ENCODE measurements around the gene INHBE. TPM values are rescaled to one million over a fixed set of nuclear protein-coding genes. Genes with fewer than 3 reads are reported as not detected.

Gene INHBE
- total RNA-seq, 1 experiment from 2014 or later, result 5.0 TPM

GRCh38 chr12:57434517-57435223 is 20.4 kb upstream of the INHBE start, which contains the start of gene INHBC:
Gene INHBC, plus strand, starts transcription at chr12:57434784. Its CDS starts 103 bp downstream, at chr12:57434887.
- POLR2A ChIA-PET, result interaction anchor here (2.0 kb wide), 1 partner anchor 20 kb away, joined by 7 read pairs; the partner anchor contains the start of gene INHBE
- no peak within 1 kb of the TSS for H3K4me3 Mint-ChIP-seq
- TF ChIP-seq IRF2 (CRISPR knock-in tag; IDR thresholded peaks at IDR 0.05; ENCODE audit: borderline replicate concordance, low read depth), result no peak
- TF ChIP-seq PRRX2 (CRISPR knock-in tag; IDR thresholded peaks at IDR 0.05), result no peak
- no peak for TF ChIP-seq HMGA2 (CRISPR knock-in tag; IDR thresholded peaks at IDR 0.05)
- no peak for TF ChIP-seq TEAD4 (CRISPR knock-in tag; IDR thresholded peaks at IDR 0.05)
- no peak for TF ChIP-seq RELA (CRISPR knock-in tag; IDR thresholded peaks at IDR 0.05; ENCODE audit: borderline replicate concordance)
- TF ChIP-seq, protein P1, sequence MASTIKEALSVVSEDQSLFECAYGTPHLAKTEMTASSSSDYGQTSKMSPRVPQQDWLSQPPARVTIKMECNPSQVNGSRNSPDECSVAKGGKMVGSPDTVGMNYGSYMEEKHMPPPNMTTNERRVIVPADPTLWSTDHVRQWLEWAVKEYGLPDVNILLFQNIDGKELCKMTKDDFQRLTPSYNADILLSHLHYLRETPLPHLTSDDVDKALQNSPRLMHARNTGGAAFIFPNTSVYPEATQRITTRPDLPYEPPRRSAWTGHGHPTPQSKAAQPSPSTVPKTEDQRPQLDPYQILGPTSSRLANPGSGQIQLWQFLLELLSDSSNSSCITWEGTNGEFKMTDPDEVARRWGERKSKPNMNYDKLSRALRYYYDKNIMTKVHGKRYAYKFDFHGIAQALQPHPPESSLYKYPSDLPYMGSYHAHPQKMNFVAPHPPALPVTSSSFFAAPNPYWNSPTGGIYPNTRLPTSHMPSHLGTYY (CRISPR knock-in tag; IDR thresholded peaks at IDR 0.05), result no peak
- TF ChIP-seq ESRRA (CRISPR knock-in tag; IDR thresholded peaks at IDR 0.05; ENCODE audit: borderline replicate concordance), result no peak
- TF ChIP-seq, protein P2, sequence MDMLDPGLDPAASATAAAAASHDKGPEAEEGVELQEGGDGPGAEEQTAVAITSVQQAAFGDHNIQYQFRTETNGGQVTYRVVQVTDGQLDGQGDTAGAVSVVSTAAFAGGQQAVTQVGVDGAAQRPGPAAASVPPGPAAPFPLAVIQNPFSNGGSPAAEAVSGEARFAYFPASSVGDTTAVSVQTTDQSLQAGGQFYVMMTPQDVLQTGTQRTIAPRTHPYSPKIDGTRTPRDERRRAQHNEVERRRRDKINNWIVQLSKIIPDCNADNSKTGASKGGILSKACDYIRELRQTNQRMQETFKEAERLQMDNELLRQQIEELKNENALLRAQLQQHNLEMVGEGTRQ (CRISPR knock-in tag; IDR thresholded peaks at IDR 0.05), result no peak
- H3K4me1 Mint-ChIP-seq, result peaks cover 14% of the 10 kb centered on the region
- no peaks in the 10 kb centered on the region; the same call in 1 of the 2 replicates for H3K27me3 Mint-ChIP-seq (ENCODE audit: low read depth)
- CTCF ChIA-PET, result interaction anchor here (0.8 to 4.1 kb wide), 5 partner anchors 10 to 192 kb away, joined by 3 to 18 read pairs (median 7); partner anchors contain the start of genes GLI1 and INHBE
- no peaks in the 10 kb centered on the region for H3K9me3 Mint-ChIP-seq
- H3K36me3 Mint-ChIP-seq, result no peaks in the 10 kb centered on the region
- H3K27ac Mint-ChIP-seq, result no peak within 1 kb of the TSS
- peak; percentile 14 for DNase-seq (ENCODE audit: low spot score)
- no peak for ATAC-seq

DNA sequence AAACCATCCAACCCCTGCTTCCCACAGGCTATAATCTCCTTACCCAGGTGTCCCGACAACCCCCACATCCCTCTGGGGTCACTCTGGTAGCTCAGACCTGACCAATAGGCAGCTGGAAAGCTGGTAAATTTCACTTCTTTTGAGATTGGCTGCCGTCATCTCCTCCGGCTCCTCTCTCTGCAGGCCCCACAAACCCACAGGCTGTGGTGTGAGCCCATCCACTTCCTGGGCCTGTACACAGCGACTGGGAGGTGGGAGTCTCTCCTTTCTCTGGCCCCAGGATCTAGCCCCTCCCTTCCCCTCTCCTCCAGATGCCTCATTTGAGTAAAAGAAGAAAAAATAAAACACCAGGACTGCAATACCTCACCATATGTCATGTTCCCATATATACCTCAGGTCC is 19.8 kb upstream of the INHBE start:
- POLR2A ChIA-PET, result interaction anchor here (0.7 to 2.0 kb wide), 2 partner anchors 20 to 400 kb away, joined by 4 to 7 read pairs; partner anchors contain the start of gene INHBE
- TF ChIP-seq CREB1 (CRISPR knock-in tag; IDR thresholded peaks at IDR 0.05), result no peak
- no peak for TF ChIP-seq TEAD1 (CRISPR knock-in tag; IDR thresholded peaks at IDR 0.05)
- no peak for TF ChIP-seq ETV6 (CRISPR knock-in tag; IDR thresholded peaks at IDR 0.05)
- TF ChIP-seq, protein P3, sequence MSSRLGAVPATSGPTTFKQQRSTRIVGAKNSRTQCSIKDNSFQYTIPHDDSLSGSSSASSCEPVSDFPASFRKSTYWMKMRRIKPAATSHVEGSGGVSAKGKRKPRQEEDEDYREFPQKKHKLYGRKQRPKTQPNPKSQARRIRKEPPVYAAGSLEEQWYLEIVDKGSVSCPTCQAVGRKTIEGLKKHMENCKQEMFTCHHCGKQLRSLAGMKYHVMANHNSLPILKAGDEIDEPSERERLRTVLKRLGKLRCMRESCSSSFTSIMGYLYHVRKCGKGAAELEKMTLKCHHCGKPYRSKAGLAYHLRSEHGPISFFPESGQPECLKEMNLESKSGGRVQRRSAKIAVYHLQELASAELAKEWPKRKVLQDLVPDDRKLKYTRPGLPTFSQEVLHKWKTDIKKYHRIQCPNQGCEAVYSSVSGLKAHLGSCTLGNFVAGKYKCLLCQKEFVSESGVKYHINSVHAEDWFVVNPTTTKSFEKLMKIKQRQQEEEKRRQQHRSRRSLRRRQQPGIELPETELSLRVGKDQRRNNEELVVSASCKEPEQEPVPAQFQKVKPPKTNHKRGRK (CRISPR knock-in tag; IDR thresholded peaks at IDR 0.05; ENCODE audit: borderline replicate concordance), result no peak
- TF ChIP-seq PREB (CRISPR knock-in tag; IDR thresholded peaks at IDR 0.05; ENCODE audit: borderline replicate concordance), result no peak
- TF ChIP-seq ZNF425 (CRISPR knock-in tag; conservative IDR thresholded peaks at IDR 0.05), result no peak
- no peak for TF ChIP-seq ZSCAN18 (CRISPR knock-in tag; IDR thresholded peaks at IDR 0.05)
- TF ChIP-seq ZNF138 (CRISPR knock-in tag; conservative IDR thresholded peaks at IDR 0.05), result no peak
- no peak for TF ChIP-seq ZNF232 (CRISPR knock-in tag; IDR thresholded peaks at IDR 0.05)
- Mint-ChIP-seq H3K27me3 (ENCODE audit: low read depth) (no peaks in the 10 kb centered on the region; the same call in 1 of the 2 replicates), H3K4me3 (no peak overlapping the region), H3K36me3 (no peaks in the 10 kb centered on the region), H3K4me1 (peaks cover 9% of the 10 kb centered on the region), H3K27ac (no peak overlapping the region), H3K9me3 (no peaks in the 10 kb centered on the region)
- ATAC-seq (no peak), DNase-seq (ENCODE audit: low spot score) (no peak)
- CTCF ChIA-PET, result interaction anchor here (0.8 to 4.1 kb wide), 5 partner anchors 10 to 192 kb away, joined by 3 to 18 read pairs (median 7); partner anchors contain the start of genes GLI1 and INHBE
